Stimulated activated CD8-positive, alpha-beta memory T cell treated with anti-CD3 and anti-CD28 coated beads, Interleukin-4, amount 100 ng/mL, for 48 hours (primary cell): ENCODE results near the gene SUN3.
"Not testable (repeated sequence)": the region's sequence is repeated elsewhere in the genome, so short reads cannot be mapped to it uniquely, and the experiment has no call there.

ENCODE experiments used
- DNase-seq: peaks from one replicate; pipeline ENCODE4 v3.0.0-alpha.2; 2020

The SUN3 gene

GRCh38 chr7:47942651-47943050 is 86.3 kb downstream of the SUN3 start:
- DNase-seq: not testable (repeated sequence)

- no peak for DNase-seq
Measured at GRCh38 chr7:47942132-47942531, 86.8 kb downstream of the SUN3 start.

GRCh38 chr7:47941136-47941844 is 87.6 kb downstream of the SUN3 start:
- no peak for DNase-seq

- DNase-seq: no peak
Measured at GRCh38 chr7:47940088-47941013, 88.6 kb downstream of the SUN3 start.

GRCh38 chr7:47939425-47940036 is 89.4 kb downstream of the SUN3 start:
- no peak for DNase-seq

GRCh38 chr7:47938574-47939165 is 90.2 kb downstream of the SUN3 start:
- no peak for DNase-seq

GRCh38 chr7:47937711-47938573 is 91.0 kb downstream of the SUN3 start:
- DNase-seq: no peak
